ENCODE measurements around the gene ACOX1. TPM values are rescaled to one million over a fixed set of nuclear protein-coding genes. Genes with fewer than 3 reads are reported as not detected.

ACOX1 gene
- total RNA-seq, 1 donor from 2014 or later: 9.7 TPM

DNA sequence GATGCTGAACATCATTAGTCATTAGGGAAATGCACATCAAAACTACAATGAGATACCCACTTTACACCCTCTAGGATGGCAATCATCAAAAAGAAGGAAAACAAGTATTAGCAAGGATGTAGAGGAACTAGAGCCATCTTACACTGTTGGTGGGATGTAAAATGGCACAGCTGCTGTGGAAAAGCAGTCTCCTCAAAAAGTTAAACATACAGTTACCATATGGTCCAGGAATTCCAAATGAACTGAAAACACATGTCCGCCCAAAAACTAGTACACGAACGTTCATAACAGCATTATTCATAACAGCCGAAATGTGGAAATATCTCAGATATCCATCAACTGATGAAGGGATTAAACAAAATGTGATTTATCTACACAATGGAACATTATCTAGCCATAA lies 45.2 kb downstream of the ACOX1 start:
- no peak overlapping the region for H2AFZ ChIP-seq (replicated peaks)
- H3K27ac ChIP-seq: no peak overlapping the region
- H3K4me1 Mint-ChIP-seq: no peaks in the 10 kb centered on the region
- DNase-seq (ENCODE audit: low spot score): no peak
- H3K4me3 Mint-ChIP-seq: no peak overlapping the region
- H3K36me3 Mint-ChIP-seq: peaks cover 5% of the 10 kb centered on the region
- H3K27me3 ChIP-seq: no peaks in the 10 kb centered on the region
- H3K4me1 ChIP-seq: no peaks in the 10 kb centered on the region
- no peaks in the 10 kb centered on the region for H3F3A ChIP-seq (ENCODE audit: low read depth)
- no peaks in the 10 kb centered on the region for H3K36me3 ChIP-seq
- H3K27ac Mint-ChIP-seq: no peak overlapping the region
- no peak for TF ChIP-seq CTCF (IDR thresholded peaks at IDR 0.05)
- TF ChIP-seq EZH2 (IDR thresholded peaks at IDR 0.05): no peak
- TF ChIP-seq EZH2phosphoT487 (IDR thresholded peaks at IDR 0.05): no peak
- no peak overlapping the region for H3K9ac ChIP-seq
- H3K4me3 ChIP-seq: no peak overlapping the region
- no peaks in the 10 kb centered on the region for H3K9me3 Mint-ChIP-seq
- H3K9me3 ChIP-seq (ENCODE audit: low read depth): no peaks in the 10 kb centered on the region
- H3K79me2 ChIP-seq (ENCODE audit: low read depth): no peaks in the 10 kb centered on the region
- peaks cover 6% of the 10 kb centered on the region for H3K27me3 Mint-ChIP-seq (ENCODE audit: insufficient read depth, low read depth)
- H4K20me1 ChIP-seq (ENCODE audit: low read depth): no peaks in the 10 kb centered on the region
- H3K4me2 ChIP-seq: no peak overlapping the region

DNA sequence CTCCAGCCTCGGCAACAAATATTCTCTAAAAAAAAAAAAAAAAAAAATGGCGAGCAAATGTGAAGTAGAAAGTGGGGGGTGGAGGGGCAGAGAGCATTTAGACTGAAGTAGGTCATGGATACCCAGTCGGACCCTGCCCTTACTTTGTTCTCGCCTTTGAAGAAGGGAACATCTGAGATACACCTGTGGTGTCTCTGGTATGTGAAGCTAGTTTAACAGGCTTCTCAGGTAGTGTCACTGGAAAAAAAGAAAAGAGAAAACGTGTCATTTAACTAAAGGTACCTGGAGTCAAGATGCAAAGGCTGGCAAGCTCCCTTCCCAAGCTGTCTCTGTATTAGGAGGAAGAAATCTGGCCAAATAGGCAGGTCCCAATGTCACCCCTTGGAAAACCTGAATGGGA lies 46.1 kb downstream of the ACOX1 start:
- H3K9me3 Mint-ChIP-seq: no peaks in the 10 kb centered on the region
- DNase-seq (ENCODE audit: low spot score): no peak
- TF ChIP-seq EZH2phosphoT487 (IDR thresholded peaks at IDR 0.05) (no peak), CTCF (IDR thresholded peaks at IDR 0.05) (no peak), EZH2 (IDR thresholded peaks at IDR 0.05) (no peak)
- no peaks in the 10 kb centered on the region for H3K79me2 ChIP-seq (ENCODE audit: low read depth)
- H3K27me3 Mint-ChIP-seq (ENCODE audit: insufficient read depth, low read depth): peaks cover 3% of the 10 kb centered on the region
- no peak overlapping the region for H3K9ac ChIP-seq
- no peak overlapping the region for H2AFZ ChIP-seq (replicated peaks)
- no peaks in the 10 kb centered on the region for H3F3A ChIP-seq (ENCODE audit: low read depth)
- no peaks in the 10 kb centered on the region for H3K4me1 ChIP-seq
- H3K36me3 Mint-ChIP-seq: peaks cover 3% of the 10 kb centered on the region
- H3K27ac ChIP-seq: no peak overlapping the region
- H3K9me3 ChIP-seq (ENCODE audit: low read depth): no peaks in the 10 kb centered on the region
- no peaks in the 10 kb centered on the region for H3K4me1 Mint-ChIP-seq
- H3K4me3 Mint-ChIP-seq: no peak overlapping the region
- no peak overlapping the region for H3K27ac Mint-ChIP-seq
- no peaks in the 10 kb centered on the region for H4K20me1 ChIP-seq (ENCODE audit: low read depth)
- H3K4me2 ChIP-seq: no peak overlapping the region
- H3K27me3 ChIP-seq: no peaks in the 10 kb centered on the region
- H3K36me3 ChIP-seq: no peaks in the 10 kb centered on the region
- no peak overlapping the region for H3K4me3 ChIP-seq

DNA sequence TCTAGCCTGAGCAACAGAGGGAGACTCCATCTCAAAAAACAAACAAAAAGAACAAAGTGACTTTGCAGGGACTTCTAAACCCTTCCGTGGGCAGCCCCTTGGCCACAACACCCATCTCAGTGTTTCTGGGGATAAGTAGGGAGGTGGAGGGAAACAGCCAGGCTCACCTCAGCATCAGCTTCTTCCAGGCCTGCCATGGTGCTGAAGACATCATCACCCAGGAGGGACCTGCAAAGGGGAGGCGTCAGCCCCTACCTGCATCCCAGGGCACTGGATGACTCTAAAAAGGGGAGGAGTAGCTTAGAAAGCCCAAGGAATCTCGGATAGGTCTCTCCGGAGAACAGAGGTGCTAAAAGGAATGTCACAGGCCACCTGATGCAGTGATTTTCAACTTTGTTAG lies 47.9 kb downstream of the ACOX1 start:
- Histone ChIP-seq H3K9ac (no peak overlapping the region), H3K9me3 (ENCODE audit: low read depth) (no peaks in the 10 kb centered on the region), H3K4me3 (no peak overlapping the region), H3K27me3 (no peaks in the 10 kb centered on the region), H3K27ac (no peak overlapping the region), H2AFZ (replicated peaks) (no peak overlapping the region), H3K79me2 (ENCODE audit: low read depth) (no peaks in the 10 kb centered on the region), H3K4me1 (no peaks in the 10 kb centered on the region), H3F3A (ENCODE audit: low read depth) (no peaks in the 10 kb centered on the region), H4K20me1 (ENCODE audit: low read depth) (no peaks in the 10 kb centered on the region), H3K36me3 (no peaks in the 10 kb centered on the region), H3K4me2 (no peak overlapping the region)
- no peak for DNase-seq (ENCODE audit: low spot score)
- Mint-ChIP-seq H3K4me1 (no peaks in the 10 kb centered on the region), H3K36me3 (peaks cover 6% of the 10 kb centered on the region), H3K27me3 (ENCODE audit: insufficient read depth, low read depth) (no peaks in the 10 kb centered on the region), H3K4me3 (no peak overlapping the region), H3K27ac (no peak overlapping the region), H3K9me3 (no peaks in the 10 kb centered on the region)
- TF ChIP-seq CTCF (IDR thresholded peaks at IDR 0.05): no peak
